ENCODE data around the gene ASIC2.

Gene ASIC2

DNA sequence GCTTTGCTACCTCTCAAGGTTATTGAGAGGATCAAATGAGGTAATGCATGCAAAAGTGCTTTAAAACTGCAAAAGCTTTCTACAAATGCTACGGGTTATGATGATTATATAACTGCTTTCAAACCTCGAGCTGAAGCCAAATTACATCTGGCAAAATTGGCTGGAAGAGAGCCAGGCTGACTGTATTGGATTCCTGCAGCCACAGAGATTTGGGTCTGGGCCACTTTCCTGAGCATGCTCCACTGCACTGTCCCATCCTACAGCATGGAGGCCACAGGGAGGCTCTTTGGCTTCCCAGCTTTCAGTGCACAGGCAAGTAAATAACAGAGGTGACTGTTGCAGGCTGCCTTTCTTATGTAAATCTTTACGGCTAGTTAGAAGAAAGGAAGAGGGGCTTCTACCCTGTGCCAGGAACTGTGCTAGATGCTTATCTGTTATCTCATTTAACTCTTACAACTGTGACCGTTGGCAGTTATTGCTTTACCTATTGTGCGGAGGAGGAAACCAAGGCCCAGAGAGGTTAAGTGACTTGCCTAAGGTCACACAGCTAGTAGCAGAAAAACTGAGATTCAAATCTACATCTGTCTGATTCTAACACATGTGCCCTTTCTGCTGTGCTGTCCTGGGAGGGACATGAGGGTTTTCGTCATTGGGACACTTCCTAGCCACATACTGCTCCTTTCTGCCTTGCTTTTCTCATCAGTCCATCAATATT lies 179.7 kb downstream of the ASIC2 start:
- no peak for DNase-seq (ENCODE audit: low read depth)

GRCh38 chr17:33112763-33113162 lies 180.3 kb downstream of the ASIC2 start:
- no peak for DNase-seq (ENCODE audit: low read depth)

- DNase-seq (ENCODE audit: low read depth) = no peak
Observed at GRCh38 chr17:33109336-33110072, 183.6 kb downstream of the ASIC2 start.

DNA sequence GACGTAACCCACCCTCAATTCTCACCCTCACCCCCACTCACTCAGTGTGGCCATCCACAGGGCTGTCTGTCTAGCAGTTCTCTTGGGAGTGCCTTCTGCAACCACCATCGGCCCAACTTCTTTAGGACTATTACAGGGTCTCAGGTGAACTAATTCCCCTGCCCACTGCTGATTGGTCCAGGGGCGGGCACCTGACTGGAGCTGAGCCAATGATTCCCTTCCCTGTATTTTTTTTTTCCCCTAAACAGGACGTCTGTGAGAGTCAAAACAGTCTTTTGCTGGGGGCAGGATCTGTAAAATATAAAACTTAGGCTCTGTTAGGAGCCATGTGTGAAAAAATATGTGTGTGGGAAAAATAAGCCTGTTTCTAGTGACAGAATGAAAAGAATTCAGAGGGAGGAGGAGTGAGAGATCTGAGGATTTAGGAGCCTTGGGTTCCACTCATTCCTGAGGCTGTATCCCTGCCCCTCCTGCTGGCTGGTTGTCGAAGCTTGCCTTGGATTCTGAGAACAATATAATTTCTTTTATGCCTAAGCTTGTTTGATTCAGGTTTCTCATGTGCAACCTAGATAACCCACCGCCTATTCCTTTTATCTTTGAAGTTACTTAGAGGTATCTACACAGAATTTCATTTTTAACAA lies 186.4 kb downstream of the ASIC2 start:
- DNase-seq (ENCODE audit: low read depth) = no peak

GRCh38 chr17:33105911-33106310 lies 187.2 kb downstream of the ASIC2 start:
- no peak for DNase-seq (ENCODE audit: low read depth)

DNA sequence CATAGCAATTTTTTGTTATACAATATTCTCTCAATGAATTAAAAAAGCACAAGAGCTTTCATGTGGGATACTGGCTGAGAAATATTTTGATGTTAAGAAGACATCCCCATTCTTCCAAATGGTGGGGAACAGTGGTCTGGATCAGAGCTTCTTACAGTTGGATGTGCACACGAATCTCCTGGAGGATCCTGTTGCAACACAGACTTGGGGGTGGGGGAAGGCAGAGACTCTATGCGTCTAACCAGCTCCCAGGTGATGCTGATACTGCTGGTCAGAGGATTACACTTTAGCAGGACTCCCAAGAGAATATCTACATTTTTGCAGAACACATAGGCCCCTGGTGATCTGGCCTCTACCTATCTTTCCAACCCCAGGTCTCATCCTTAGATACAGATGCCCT lies 193.2 kb downstream of the ASIC2 start:
- no peak for DNase-seq (ENCODE audit: low read depth)

GRCh38 chr17:33099252-33099651 lies 193.8 kb downstream of the ASIC2 start:
- DNase-seq (ENCODE audit: low read depth) = no peak

DNA sequence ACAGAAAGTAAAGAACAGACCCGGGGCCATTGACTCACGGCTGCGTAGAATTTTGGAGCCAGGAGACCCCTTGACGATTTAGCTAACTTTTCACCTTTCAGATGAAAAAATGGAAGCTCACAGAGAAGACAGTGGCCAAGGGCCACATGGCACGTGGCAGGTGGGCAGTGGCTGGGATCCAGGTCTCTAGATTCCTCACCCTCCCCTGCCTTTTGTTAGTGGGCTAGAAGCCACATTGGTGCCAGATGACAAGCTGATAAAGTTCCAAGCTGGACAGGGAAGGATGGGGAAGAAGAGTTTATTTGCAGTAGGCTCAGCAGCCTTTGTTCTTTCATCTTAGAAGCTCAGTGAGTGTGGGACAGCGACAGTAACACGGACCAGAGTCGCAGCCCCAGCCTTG lies 195.7 kb downstream of the ASIC2 start:
- DNase-seq (ENCODE audit: low read depth) = no peak

GRCh38 chr17:33096161-33096560 lies 196.9 kb downstream of the ASIC2 start:
- DNase-seq (ENCODE audit: low read depth) = no peak

GRCh38 chr17:33091271-33091670 lies 201.8 kb downstream of the ASIC2 start:
- no peak for DNase-seq (ENCODE audit: low read depth)

GRCh38 chr17:33090806-33091205 lies 202.3 kb downstream of the ASIC2 start:
- no peak for DNase-seq (ENCODE audit: low read depth)

- DNase-seq (ENCODE audit: low read depth) = no peak
Observed at GRCh38 chr17:33086878-33087277, 206.2 kb downstream of the ASIC2 start.

- DNase-seq (ENCODE audit: low read depth) = no peak
Observed at GRCh38 chr17:33086041-33086440, 207.1 kb downstream of the ASIC2 start.

- DNase-seq (ENCODE audit: low read depth) = no peak
Observed at GRCh38 chr17:33085256-33085655, 207.8 kb downstream of the ASIC2 start.

DNA sequence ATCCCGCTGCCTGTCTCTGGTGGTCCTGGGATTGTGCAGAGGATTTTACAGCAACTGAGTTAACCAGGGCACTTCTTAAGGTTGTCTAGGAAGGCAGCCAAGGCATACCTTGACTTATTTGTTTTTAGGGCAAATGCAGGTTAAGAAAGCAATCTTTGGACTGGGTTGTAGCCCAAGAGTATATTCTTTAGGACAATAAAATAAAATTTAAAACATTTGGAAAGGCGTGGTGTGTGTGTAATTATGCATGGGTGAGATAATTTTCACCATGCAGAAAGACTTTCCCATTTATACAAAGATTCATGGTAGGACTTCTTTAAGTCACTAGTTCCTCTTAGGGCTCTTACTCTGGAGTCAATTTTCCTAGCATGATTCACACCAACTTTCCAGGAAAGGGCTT lies 208.3 kb downstream of the ASIC2 start:
- DNase-seq (ENCODE audit: low read depth) = no peak

GRCh38 chr17:33082529-33083173 lies 210.4 kb downstream of the ASIC2 start:
- no peak for DNase-seq (ENCODE audit: low read depth)

GRCh38 chr17:33080091-33080490 lies 213.0 kb downstream of the ASIC2 start:
- no peak for DNase-seq (ENCODE audit: low read depth)

DNA sequence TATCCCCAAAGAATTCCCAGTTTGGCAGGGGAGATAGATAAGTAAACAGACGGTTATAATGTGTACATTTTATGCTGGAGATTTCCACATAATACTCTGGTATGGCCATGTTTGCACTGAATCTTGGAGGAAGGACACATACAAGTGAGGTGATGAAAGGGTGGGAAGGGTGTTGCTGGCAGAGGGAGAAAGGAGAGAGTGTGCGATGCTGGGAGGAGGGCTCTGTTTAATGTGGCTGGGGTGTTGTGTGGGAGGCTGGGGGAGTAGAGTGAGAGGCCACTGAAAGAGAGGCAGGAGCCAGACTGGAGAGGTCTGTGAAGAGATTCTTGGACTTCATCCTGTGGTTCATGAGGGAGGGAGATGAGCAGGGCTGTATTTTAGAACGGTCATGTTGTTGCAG lies 213.9 kb downstream of the ASIC2 start:
- DNase-seq (ENCODE audit: low read depth) = no peak

GRCh38 chr17:33076979-33077378 lies 216.1 kb downstream of the ASIC2 start:
- no peak for DNase-seq (ENCODE audit: low read depth)

DNA sequence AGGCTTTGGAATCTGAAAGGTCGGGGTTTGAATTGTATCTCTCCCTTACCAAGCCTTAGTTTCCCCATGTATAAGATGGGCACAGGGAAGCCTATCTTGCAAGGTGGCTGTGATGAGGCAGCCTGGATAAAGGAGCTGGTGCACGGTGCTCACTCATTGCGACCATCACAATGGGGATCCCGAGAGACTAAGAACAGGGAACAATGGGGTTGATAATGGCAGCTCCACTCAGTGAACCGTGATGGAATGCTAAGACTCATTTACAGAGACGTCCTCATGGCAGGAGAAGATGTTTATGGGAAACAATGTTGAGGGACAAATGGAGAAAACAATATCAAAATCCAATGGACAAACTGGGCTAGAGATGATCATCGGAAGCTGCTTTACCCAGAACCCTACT lies 219.7 kb downstream of the ASIC2 start:
- DNase-seq (ENCODE audit: low read depth) = no peak

DNA sequence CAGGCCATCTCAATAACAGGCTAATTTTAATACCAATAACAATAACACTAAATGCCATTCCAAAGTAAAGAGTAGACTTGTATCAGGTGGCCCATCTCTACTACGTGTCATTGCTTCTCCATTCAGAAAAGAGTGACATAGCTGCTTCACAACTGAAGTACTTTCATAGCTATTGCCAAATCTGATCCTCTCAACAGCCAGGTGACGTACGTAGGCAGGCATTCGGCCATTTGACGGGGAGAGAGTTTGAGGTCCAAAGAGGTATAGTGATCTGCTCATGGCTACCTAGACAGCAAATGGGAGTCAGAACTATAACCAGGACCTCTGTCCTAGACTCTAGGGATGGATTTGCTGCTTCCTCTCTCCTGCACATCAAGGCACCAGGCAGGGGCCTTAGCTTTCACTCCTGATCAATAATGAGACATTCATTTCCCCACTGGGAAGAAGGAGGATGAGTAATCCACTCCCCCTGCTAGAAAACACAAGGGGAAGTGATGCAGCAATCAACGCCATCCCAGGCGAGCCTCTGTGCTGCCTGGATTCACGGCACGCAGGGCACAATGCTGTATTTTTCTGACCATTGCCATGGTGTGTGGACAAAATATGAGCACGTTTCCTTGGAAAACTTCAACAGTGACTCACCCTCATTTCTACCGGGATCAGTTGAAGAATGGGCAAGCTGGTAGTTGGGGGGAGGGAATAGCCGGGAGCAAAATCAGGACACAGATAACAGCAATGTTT lies 220.5 kb downstream of the ASIC2 start:
- DNase-seq (ENCODE audit: low read depth) = no peak

- no peak for DNase-seq (ENCODE audit: low read depth)
Observed at GRCh38 chr17:33071656-33072055, 221.4 kb downstream of the ASIC2 start.
